ENCODE measurements around the gene PHKB.

- TF ChIP-seq CTCF (optimal IDR thresholded peaks at IDR 0.05 in 1 of 3, IDR thresholded peaks at IDR 0.05 in 1 of 3, conservative IDR thresholded peaks at IDR 0.05 in 1 of 3; ENCODE audit: extremely low read depth in 1 of 3, insufficient read depth in 2 of 3, low read length in 3 of 3): no peak
- TF ChIP-seq EZH2 (IDR thresholded peaks at IDR 0.05; ENCODE audit: low read length): no peak
Measured at GRCh38 chr16:47600376-47600775, 139.2 kb downstream of the PHKB start.
